Measurements from ENCODE around the gene WDR17. TPM values are rescaled to one million over a fixed set of nuclear protein-coding genes. Genes with fewer than 3 reads are reported as not detected.

Gene WDR17
- total and polyA plus RNA-seq, 2 of the 8 experiments (the other 6 are each of a cell fraction or from before 2014, with no cell fraction given) = 1.4 to 3.3 TPM

- Histone ChIP-seq H3K18ac (ENCODE audit: extremely low read depth, low read length) (no peak overlapping the region), H3K36me3 (ENCODE audit: control insufficient read depth in 2 of 4, insufficient read depth in 4 of 4, low read length in 3 of 4) (no peaks in the 10 kb centered on the region), H3K9ac (replicated peaks in 1 of 4; ENCODE audit: extremely low read depth in 1 of 4, low read depth in 3 of 4, low read length in 3 of 4) (no peak overlapping the region), H2BK15ac (ENCODE audit: low read length) (no peak overlapping the region), H3K23me2 (ENCODE audit: low read depth, low read length) (no peaks in the 10 kb centered on the region), H4K8ac (ENCODE audit: extremely low read depth, insufficient read depth, low read length) (no peak overlapping the region), H2AFZ (ENCODE audit: low read length) (no peak overlapping the region), H3K79me2 (ENCODE audit: control insufficient read depth in 1 of 2, insufficient read depth in 2 of 2, low read length in 2 of 2) (no peaks in the 10 kb centered on the region), H3K27ac (ENCODE audit: low read depth, low read length) (no peak overlapping the region), H2BK20ac (ENCODE audit: low read length) (no peak overlapping the region), H4K5ac (ENCODE audit: insufficient read length, low read depth, low read length) (no peak overlapping the region), H2BK120ac (replicated peaks; ENCODE audit: low read depth, low read length) (no peak overlapping the region), H3K9me3 (ENCODE audit: insufficient read depth in 2 of 2, low read depth in 1 of 2, low read length in 1 of 2) (no peaks in the 10 kb centered on the region), H3K4me2 (ENCODE audit: insufficient read depth in 1 of 2, low read depth in 2 of 2, low read length in 2 of 2) (no peak overlapping the region), H3K4me1 (replicated peaks in 1 of 4; ENCODE audit: control insufficient read depth in 3 of 4, insufficient read depth in 4 of 4, low read length in 3 of 4) (no peaks in the 10 kb centered on the region), H4K20me1 (replicated peaks in 1 of 2; ENCODE audit: control insufficient read depth in 1 of 2, insufficient read depth in 2 of 2, low read length in 2 of 2) (no peaks in the 10 kb centered on the region), H2AK5ac (ENCODE audit: low read depth, low read length) (no peak overlapping the region), H3K23ac (ENCODE audit: insufficient read length) (no peak overlapping the region), H3K4ac (replicated peaks; ENCODE audit: insufficient read length, low read depth, low read length) (no peak overlapping the region), H3K79me1 (ENCODE audit: low read depth, low read length) (no peaks in the 10 kb centered on the region), H3K27me3 (replicated peaks in 1 of 4; ENCODE audit: control insufficient read depth in 3 of 4, extremely low read depth in 1 of 4, insufficient read depth in 3 of 4, low read length in 3 of 4) (no peaks in the 10 kb centered on the region), H3K56ac (replicated peaks; ENCODE audit: insufficient read length, low read depth, low read length) (no peak overlapping the region), H3K4me3 (ENCODE audit: extremely low read depth in 1 of 4, insufficient read depth in 2 of 4, low read depth in 3 of 4, low read length in 4 of 4) (no peak overlapping the region), H4K91ac (replicated peaks; ENCODE audit: insufficient read length, low read length) (no peak overlapping the region), H2BK5ac (ENCODE audit: low read depth, low read length) (no peak overlapping the region), H2BK12ac (ENCODE audit: low read depth, low read length) (no peak overlapping the region), H3K14ac (ENCODE audit: insufficient read length) (no peak overlapping the region)
- POLR2A ChIA-PET (ENCODE audit: partially characterized antibody) = no interaction called here
- 90% methylated on average over 3 of the region's 3 CpGs; no CpG with 5 or more reads in 1 of the 2 experiments for WGBS, 2 experiments (ENCODE audit: extremely low coverage in 1 of 2, insufficient coverage in 1 of 2, insufficient read length in 1 of 2, insufficient replicate concordance in 2 of 2, low coverage in 1 of 2, low lambda C conversion rate in 2 of 2, missing lambda C conversion rate in 1 of 2)
- DNase-seq (ENCODE audit: low read depth in 1 of 2, low spot score in 2 of 2) (no peak), FAIRE-seq (no peak)
- CTCF ChIA-PET (ENCODE audit: partially characterized antibody) = interaction anchor here (0.7 to 5.4 kb wide), 7 partner anchors 9 to 192 kb away, joined by 3 to 31 read pairs (median 3); no protein-coding TSS in a partner anchor
- TF ChIP-seq SAP30 (IDR thresholded peaks at IDR 0.05; ENCODE audit: insufficient read depth, insufficient replicate concordance, low read length) = no peak
- TF ChIP-seq SIRT6 (IDR thresholded peaks at IDR 0.05; ENCODE audit: low read length) = no peak
- no peak for TF ChIP-seq SIN3A (conservative IDR thresholded peaks at IDR 0.05 in 1 of 2, IDR thresholded peaks at IDR 0.05 in 1 of 2; ENCODE audit: low read depth in 1 of 2, low read length in 2 of 2)
- no peak for TF ChIP-seq TEAD4 (IDR thresholded peaks at IDR 0.05; ENCODE audit: low read depth, low read length)
- TF ChIP-seq FOSL1 (IDR thresholded peaks at IDR 0.05; ENCODE audit: insufficient read depth, low read depth, low read length) = no peak
- no peak for TF ChIP-seq E2F6 (IDR thresholded peaks at IDR 0.05)
- no peak for TF ChIP-seq MAX (IDR thresholded peaks at IDR 0.05)
- no peak for TF ChIP-seq SUZ12 (IDR thresholded peaks at IDR 0.05; ENCODE audit: low read length)
- TF ChIP-seq YY1 (IDR thresholded peaks at IDR 0.05; ENCODE audit: low read depth, low read length) = no peak
- TF ChIP-seq CTBP2 (IDR thresholded peaks at IDR 0.05; ENCODE audit: borderline replicate concordance, insufficient read depth, insufficient read length, low read length) = no peak
- no peak for TF ChIP-seq TBP (IDR thresholded peaks at IDR 0.05; ENCODE audit: low read depth, low read length)
- no peak for TF ChIP-seq KDM5A (IDR thresholded peaks at IDR 0.05; ENCODE audit: low read length)
Observed at GRCh38 chr4:176149680-176150355, 84.2 kb downstream of the WDR17 start.
